HG02852 (cell line): Measurements from ENCODE around the gene SUCNR1.
"Not testable (repeated sequence)": the region's sequence is repeated elsewhere in the genome, so short reads cannot be mapped to it uniquely, and the experiment has no call there.

Experiments
- ATAC-seq: cut with Tn5 transposase; IDR thresholded peaks from one replicate; pipeline ENCODE4 v1.9.1; 2021; ENCODE audit warnings: mild to moderate bottlenecking, moderate library complexity; ENCODE audit not compliant: unreplicated experiment

The SUCNR1 gene, protein sequence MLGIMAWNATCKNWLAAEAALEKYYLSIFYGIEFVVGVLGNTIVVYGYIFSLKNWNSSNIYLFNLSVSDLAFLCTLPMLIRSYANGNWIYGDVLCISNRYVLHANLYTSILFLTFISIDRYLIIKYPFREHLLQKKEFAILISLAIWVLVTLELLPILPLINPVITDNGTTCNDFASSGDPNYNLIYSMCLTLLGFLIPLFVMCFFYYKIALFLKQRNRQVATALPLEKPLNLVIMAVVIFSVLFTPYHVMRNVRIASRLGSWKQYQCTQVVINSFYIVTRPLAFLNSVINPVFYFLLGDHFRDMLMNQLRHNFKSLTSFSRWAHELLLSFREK

DNA sequence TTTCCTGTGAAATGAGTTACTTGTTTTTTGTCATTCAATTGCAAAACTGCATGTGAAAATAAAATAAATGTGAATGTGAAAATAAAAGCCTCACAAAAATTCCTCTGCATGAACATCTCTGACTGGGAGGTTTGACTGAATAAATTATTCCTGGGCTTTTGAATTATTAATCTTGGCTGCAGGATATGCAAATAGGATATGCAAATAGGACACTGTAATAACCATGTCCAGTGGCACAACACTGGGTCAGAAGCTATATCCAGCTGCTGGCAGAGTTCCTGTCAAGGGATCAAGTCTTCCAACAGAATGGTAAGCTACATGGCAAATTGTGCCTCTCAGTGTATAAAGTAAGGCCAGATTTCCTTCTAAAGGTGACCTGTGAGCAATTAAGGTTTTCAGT is at the start of gene SUCNR1:
Gene SUCNR1 (plus strand): TSS at position 246 of the 400 bp plus-strand sequence. CDS start 6,250 bp downstream, outside the sequence.
- ATAC-seq, result no peak

DNA sequence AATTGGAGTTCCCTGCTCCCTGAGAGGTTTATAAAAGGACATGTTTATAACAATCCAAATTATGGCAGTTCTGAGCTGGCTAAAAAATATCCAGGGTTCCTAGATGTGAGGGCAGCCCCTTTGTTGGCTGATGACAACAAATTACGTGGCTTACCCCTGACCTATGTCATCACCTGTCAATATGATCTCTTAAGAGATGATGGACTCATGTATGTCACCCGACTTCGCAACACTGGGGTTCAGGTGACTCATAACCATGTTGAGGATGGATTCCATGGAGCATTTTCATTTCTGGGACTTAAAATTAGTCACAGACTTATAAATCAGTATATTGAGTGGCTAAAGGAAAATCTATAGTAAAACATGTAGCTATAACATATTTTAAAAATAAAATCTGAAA is 45.6 kb upstream of the SUCNR1 start:
- no peak for ATAC-seq

DNA sequence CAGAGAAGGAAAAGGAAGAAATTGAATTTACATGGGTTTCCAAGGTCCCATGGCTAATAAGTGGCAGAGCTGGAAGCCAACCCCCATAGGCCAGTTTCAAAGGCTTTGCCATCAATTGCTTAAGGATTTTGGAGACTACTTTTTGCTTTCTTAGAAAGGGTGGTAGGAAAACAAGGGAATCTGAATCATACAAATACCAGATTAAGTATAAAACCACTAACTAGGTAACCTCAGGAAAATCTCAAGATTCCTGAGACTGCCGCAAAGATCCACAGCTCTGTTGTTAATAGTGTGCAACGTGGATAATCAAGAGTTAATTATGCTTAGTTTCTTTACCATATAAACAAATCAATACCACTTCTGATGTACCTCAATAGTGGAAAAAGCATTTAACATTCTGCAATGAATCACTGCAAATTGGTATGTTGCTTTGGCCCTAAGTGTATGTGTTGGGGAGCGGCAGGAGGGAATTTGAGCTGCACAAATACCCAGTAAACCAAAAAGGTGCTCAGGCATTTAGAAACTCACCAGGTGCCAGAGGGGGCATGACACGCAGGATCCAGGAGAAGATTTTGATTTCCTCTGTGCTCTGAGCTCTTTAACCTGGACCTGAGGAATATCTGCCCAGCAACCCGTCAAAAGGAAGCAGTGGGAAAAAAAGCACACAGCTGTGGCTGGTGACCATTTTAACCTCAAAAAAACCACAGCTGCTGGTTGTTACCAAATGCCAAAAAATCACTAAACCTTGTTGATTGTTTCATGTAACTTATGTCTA is 37.5 kb upstream of the SUCNR1 start:
- ATAC-seq, result no peak

DNA sequence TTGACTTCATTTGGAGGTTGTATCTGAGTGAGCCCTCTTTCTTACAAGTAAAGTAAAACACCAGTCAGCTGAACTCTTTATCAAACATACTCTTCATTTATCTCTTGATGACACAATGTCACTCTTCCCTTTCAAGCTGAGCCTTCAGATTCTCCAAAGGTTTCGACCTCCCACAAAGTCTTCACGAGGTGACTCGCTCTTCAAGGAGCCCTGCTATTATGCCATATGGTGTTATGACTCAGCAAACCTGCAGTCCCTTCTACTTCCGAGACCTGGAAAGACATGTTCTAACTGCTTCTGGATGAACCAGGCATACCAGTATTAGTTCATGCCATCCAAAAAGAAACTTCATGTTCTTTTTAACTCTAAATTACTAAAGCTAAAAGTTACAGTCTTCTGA is 36.4 kb upstream of the SUCNR1 start:
- no peak for ATAC-seq

DNA sequence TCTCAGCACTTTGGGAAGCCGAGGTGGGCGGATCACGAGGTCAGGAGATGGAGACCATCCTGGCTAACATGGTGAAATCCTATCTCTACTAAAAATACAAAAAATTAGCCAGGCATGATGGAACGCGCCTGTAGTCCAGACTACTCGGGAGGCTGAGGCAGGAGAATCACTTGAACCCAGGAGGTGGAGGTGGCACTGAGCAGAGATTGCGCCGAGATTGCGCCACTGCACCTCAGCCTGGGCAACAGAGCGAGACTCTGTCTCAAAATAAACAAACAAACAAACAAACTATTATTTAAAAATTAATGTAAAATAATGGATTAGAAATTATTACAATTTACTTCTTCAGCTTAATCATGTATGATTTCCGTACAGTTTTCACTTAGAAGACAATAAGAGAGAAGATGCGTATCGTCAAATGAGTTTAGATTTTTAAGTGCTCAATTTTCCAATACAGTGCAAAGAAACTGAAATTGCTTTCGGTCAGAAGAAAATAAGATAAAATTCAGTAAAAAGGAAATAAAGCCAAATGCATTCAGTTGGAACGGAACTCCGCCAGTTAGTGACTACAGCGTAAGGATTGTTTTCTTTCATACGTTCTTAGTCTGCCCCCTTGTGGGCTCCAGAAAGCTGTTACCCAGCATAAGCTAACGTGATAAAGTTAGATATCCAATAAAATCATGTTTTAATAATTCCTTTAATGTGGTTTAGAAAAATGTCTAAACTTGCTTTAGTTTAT is 34.7 kb upstream of the SUCNR1 start:
- ATAC-seq, result peak; percentile 67

GRCh38 chr3:151839313-151839631 is 34.2 kb upstream of the SUCNR1 start:
- ATAC-seq, result no peak

- ATAC-seq, result no peak
Observed at GRCh38 chr3:151841801-151842200, 31.6 kb upstream of the SUCNR1 start.

GRCh38 chr3:151843275-151843674 is 30.2 kb upstream of the SUCNR1 start:
- ATAC-seq, result no peak

- ATAC-seq, result no peak
Observed at GRCh38 chr3:151845306-151845905, 28.0 kb upstream of the SUCNR1 start.

- not testable (repeated sequence) for ATAC-seq
Observed at GRCh38 chr3:151850065-151850464, 23.4 kb upstream of the SUCNR1 start.

DNA sequence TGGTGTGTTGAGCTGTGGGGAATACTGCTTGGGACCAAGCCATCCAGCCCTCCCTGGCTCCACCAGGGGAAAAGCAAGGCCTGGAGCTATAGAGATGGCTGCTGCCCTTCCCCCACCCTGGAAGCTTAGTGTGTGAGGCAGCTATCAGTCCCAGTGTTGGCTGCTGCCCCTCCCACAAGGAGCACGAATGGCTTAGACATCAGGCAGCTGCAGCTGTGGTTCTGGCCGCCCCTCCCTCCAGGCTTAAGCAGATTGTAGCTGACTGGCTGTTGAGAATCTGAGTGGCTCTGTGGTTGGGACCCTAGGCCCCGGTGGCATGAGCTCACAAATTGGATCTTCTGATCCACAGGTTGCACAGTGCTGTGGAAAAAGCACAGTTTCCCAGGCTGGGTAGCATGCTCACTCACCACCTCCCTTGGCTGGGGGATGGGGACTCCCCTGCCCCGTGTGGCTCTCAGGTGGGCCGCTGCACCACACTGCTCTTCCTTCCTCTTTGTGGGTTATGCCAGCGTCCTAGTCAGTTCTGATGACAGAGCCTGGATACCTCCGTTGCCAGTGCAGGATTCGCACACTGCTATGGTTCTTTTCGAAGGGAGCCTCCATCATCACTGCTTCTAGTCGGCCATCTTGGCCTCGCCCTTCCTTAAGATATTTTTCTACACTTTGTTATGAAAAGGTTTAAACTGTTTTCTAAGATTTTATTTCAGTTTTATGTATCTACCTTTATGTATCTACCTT is 21.2 kb upstream of the SUCNR1 start:
- ATAC-seq, result no peak

GRCh38 chr3:151856118-151856517 is 17.3 kb upstream of the SUCNR1 start:
- ATAC-seq, result no peak

- no peak for ATAC-seq
Observed at GRCh38 chr3:151856641-151857040, 16.8 kb upstream of the SUCNR1 start.

DNA sequence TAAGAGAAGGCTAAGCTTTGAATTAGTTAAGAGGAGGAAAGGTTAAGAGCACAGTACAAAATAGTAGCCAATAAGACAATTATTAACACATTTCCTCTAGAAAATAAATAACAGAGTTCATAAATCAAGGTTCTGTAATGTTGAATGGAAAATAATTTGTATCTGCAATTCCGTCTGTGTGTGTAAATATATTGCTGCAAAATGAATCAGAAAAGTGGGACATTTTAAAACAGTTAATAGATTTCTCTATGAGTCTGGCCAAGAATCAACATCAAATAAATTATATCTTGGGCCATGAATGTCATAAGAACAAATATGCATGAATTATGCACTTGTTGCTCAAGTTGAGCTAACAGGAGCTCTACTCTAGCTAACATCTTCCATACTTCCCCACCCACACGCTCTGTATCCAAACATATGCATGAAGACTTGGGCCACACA is 14.2 kb upstream of the SUCNR1 start:
- no peak for ATAC-seq

DNA sequence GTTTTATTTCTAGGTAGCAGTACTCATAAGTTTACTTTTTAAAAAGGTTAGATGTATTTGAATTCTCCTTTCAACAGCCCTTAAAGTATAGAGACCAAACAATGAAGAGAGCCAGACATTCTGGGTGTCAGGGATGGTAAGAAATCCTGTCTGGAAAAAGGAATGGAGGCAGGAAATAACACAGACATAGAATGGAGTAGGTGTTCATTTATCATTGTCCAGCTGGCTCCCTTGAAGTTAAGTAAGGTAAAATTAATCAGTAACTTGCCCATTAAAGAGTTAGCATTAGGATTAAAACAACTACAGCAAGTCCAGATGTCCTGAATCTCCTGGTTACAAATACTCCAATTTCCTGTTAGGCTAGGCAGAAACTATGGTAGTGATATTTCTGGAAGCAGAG is 13.5 kb upstream of the SUCNR1 start:
- no peak for ATAC-seq

DNA sequence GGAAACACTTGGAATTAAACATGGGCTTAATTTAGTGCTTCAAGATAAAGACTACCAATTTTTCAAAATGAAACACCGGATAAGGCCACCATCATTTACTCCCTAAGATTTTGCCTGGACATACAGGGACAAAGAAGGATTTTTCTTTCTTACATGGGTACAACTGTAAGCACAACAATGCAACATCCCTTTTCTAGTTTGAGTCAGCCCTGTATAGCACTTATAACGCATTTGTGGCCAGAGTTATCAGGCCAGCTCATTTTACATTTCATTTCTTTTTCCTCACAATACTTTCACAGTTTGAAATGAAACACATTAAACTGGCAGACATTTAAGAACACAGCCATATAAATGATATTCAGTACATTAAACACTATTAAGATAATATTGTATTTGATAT is 9.8 kb upstream of the SUCNR1 start:
- ATAC-seq, result no peak

DNA sequence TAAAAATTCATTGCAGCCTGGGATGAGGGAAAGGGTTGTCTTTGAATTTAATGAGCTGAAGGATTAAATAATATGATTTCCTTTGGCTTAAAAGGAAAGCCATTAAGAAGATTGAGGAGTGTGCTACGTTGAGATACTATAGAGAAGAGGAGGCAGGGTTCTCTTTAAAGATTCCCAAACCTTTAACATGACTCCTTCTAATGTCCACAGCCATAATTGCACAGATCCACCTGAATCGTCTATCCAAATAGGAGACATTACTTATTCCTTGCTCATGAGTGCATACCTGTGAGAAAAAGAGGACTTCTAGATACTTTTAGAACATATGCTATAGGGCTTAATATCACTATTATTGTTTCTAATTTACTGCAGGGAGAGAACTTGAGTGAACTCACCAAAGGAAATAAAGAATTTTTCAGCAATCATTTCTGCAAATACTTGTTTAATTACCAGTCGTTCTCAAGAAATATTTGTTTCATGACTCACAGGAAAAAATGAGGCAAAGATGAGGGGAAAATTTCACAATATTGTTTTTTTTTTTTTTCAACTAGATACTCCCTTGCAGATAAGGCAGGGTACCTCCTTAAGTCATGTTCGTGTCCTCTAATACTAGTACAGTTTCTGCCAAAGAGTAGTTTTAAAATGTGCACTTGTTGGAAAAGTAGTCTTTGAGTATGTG is 8.9 kb upstream of the SUCNR1 start:
- ATAC-seq, result no peak

GRCh38 chr3:151866711-151867410 is 6.6 kb upstream of the SUCNR1 start:
- no peak for ATAC-seq

- no peak for ATAC-seq
Observed at GRCh38 chr3:151867666-151868065, 5.8 kb upstream of the SUCNR1 start.
